Naive thymus-derived CD8-positive, alpha-beta T cell (primary cell): ENCODE results near the gene NME7. TPM values are rescaled to one million over a fixed set of nuclear protein-coding genes. Genes with fewer than 3 reads are reported as not detected.
"Not testable (repeated sequence)": the region's sequence is repeated elsewhere in the genome, so short reads cannot be mapped to it uniquely, and the experiment has no call there.

Source experiments
- ATAC-seq, 2 donors: fragments of 150-1000 bp; cut with Tn5 transposase in 1 of 2; sonication (Bioruptor Pico), chemical (Tn5 transposase) in 1 of 2; 1 replicate in 1 of 2; 2 replicates in 1 of 2; pipeline ENCODE4 v1.10.0; 2021; ENCODE audit warnings: mild to moderate bottlenecking in 2 of 2, moderate library complexity in 2 of 2
- POLR2A ChIA-PET: fragments of 350-600 bp; sonication (Branson Sonifier 250); formaldehyde crosslinking; loops from one replicate; lab custom pipeline; 2021; ENCODE audit warnings: antibody characterized with exemption; lab: Charles Lee
- DNase-seq, 10 donors: peaks; one replicate each; pipeline versions ENCODE4 v3.0.0 to v3.0.0-alpha.2; 2020 to 2022
- H3K27ac Mint-ChIP-seq, 10 donors: one replicate each; pipeline ENCODE4 v1.8.0; 2020 to 2022; ENCODE audit warnings: mild to moderate bottlenecking in 10 of 10, mixed read lengths in 10 of 10, moderate library complexity in 4 of 10, inconsistent platforms in 1 of 10
- H3K27me3 Mint-ChIP-seq, 5 donors: one replicate each; pipeline ENCODE4 v1.8.0; 2021 to 2022; ENCODE audit warnings: mixed read lengths in 5 of 5
- H3K36me3 Mint-ChIP-seq, 3 donors: one replicate each; pipeline ENCODE4 v1.8.0; 2020 to 2022; ENCODE audit warnings: mixed read lengths in 3 of 3, mild to moderate bottlenecking in 2 of 3, inconsistent platforms in 1 of 3
- H3K4me1 Mint-ChIP-seq, 4 donors: one replicate each; pipeline ENCODE4 v1.8.0; 2021 to 2022; ENCODE audit warnings: mixed read lengths in 4 of 4
- H3K4me3 Mint-ChIP-seq, 10 donors: one replicate each; pipeline ENCODE4 v1.8.0; 2020 to 2022; ENCODE audit warnings: mild to moderate bottlenecking in 10 of 10, mixed read lengths in 10 of 10, moderate library complexity in 6 of 10, inconsistent platforms in 1 of 10
- H3K9me3 Mint-ChIP-seq, 9 donors: one replicate each; pipeline ENCODE4 v1.8.0; 2020 to 2022; ENCODE audit warnings: mixed read lengths in 9 of 9, mild to moderate bottlenecking in 3 of 9, inconsistent platforms in 1 of 9, moderate library complexity in 1 of 9
- polyA plus RNA-seq, 3 donors: library from polyadenylated mRNA; unstranded; fragments of 300-500 nt; fragmentation: Illumina TruSeq; gene quantifications; one replicate each; pipeline ENCODE4 v1.2.3, GENCODE V29; 2021
- total RNA-seq, 8 experiments: library from RNA in 2 of 8; stranded (reverse) in 2 of 8; gene quantifications; one replicate each; pipeline ENCODE4 v1.2.3 and lab custom pipeline; 2021 to 2026

NME7 gene
- total RNA-seq (10 to 100 TPM; 13.2 to 16.0 TPM), polyA plus RNA-seq (10 to 100 TPM; 18.0 to 29.9 (median 19.6) TPM), total RNA-seq (lab: John Stamatoyannopoulos, UW) (4.9 to 16.3 (median 14.5) reads per million in 6 experiments)

- Mint-ChIP-seq H3K27ac (peak within 1 kb of the TSS in 3 of 10 donors; percentile 36 to 84 (median 44)), H3K4me3 (peak within 1 kb of the TSS in 7 of 10 donors; percentile 40 to 77 (median 56)), H3K4me1 (peaks cover 11 to 47% (median 30%) of the 10 kb centered on the region in 4 donors), H3K36me3 (peaks cover under 1 to 30% (median 12%) of the 10 kb centered on the region in 3 donors), H3K9me3 (peaks cover 0 to 5% (median 0%) of the 10 kb centered on the region in 9 donors), H3K27me3 (no peaks in the 10 kb centered on the region)
- DNase-seq = peak; percentile 92 to 99 (median 98)
- ATAC-seq = peak; percentile 95
- POLR2A ChIA-PET = interaction anchor here (0.6 to 1.7 kb wide), 9 partner anchors 12 to 1432 kb away, joined by 3 to 9 read pairs (median 3); partner anchors contain the start of genes CCDC181, METTL18, SCYL3 and SLC19A2
Measured at GRCh38 chr1:169367686-169368405, at the start of gene NME7, which contains the start of gene BLZF1. Gene NME7, minus strand, starts transcription at chr1:169367797. Its CDS starts 87 bp downstream, at chr1:169367710. Gene BLZF1, plus strand, starts transcription at chr1:169368195. Its CDS starts 1,328 bp downstream, at chr1:169369523.

GRCh38 chr1:169414952-169415351 is 47.4 kb upstream of the NME7 start:
- H3K4me1 Mint-ChIP-seq = no peaks in the 10 kb centered on the region
- no peak for DNase-seq
- ATAC-seq = no peak
- H3K27ac Mint-ChIP-seq = no peak overlapping the region
- H3K4me3 Mint-ChIP-seq = no peak overlapping the region
- H3K36me3 Mint-ChIP-seq = peaks cover 0 to 15% (median 10%) of the 10 kb centered on the region in 3 donors
- POLR2A ChIA-PET = no interaction called here
- H3K27me3 Mint-ChIP-seq = peaks cover 0 to 4% (median 3%) of the 10 kb centered on the region in 5 donors
- H3K9me3 Mint-ChIP-seq = peaks cover 0 to 33% (median 25%) of the 10 kb centered on the region in 9 donors

GRCh38 chr1:169408340-169408739 is 40.7 kb upstream of the NME7 start:
- H3K4me1 Mint-ChIP-seq, H3K27me3 Mint-ChIP-seq, DNase-seq, ATAC-seq, POLR2A ChIA-PET, H3K27ac Mint-ChIP-seq, H3K4me3 Mint-ChIP-seq: not testable (repeated sequence)
- H3K36me3 Mint-ChIP-seq = peaks cover 0 to 35% (median 12%) of the 10 kb centered on the region in 3 donors
- peaks cover 7 to 97% (median 50%) of the 10 kb centered on the region in 9 donors for H3K9me3 Mint-ChIP-seq

GRCh38 chr1:169402578-169402977 is 35.0 kb upstream of the NME7 start:
- H3K36me3 Mint-ChIP-seq = peaks cover 0 to 38% (median 17%) of the 10 kb centered on the region in 3 donors

GRCh38 chr1:169395955-169396354 is 28.4 kb upstream of the NME7 start:
- no peaks in the 10 kb centered on the region for H3K27me3 Mint-ChIP-seq
- DNase-seq = no peak
- peaks cover 0 to 16% (median 8%) of the 10 kb centered on the region in 9 donors for H3K9me3 Mint-ChIP-seq
- H3K4me1 Mint-ChIP-seq = peaks cover 0 to 2% (median 0%) of the 10 kb centered on the region in 4 donors
- no peak overlapping the region for H3K4me3 Mint-ChIP-seq
- ATAC-seq = no peak
- POLR2A ChIA-PET = no interaction called here
- H3K27ac Mint-ChIP-seq = no peak overlapping the region
- H3K36me3 Mint-ChIP-seq = peaks cover 15 to 56% (median 39%) of the 10 kb centered on the region in 3 donors

More at GRCh38 chr1:169402578-169402977, 35.0 kb upstream of the NME7 start:
- POLR2A ChIA-PET, H3K27ac Mint-ChIP-seq, ATAC-seq, H3K27me3 Mint-ChIP-seq, H3K4me3 Mint-ChIP-seq, DNase-seq, H3K4me1 Mint-ChIP-seq: not testable (repeated sequence)
- H3K9me3 Mint-ChIP-seq = peaks cover 10 to 74% (median 52%) of the 10 kb centered on the region in 9 donors

GRCh38 chr1:169392406-169392805 is 24.8 kb upstream of the NME7 start:
- ATAC-seq (no peak), DNase-seq (no peak)
- no peaks in the 10 kb centered on the region for H3K9me3 Mint-ChIP-seq
- peaks cover 23 to 76% (median 69%) of the 10 kb centered on the region in 3 donors for H3K36me3 Mint-ChIP-seq
- no peaks in the 10 kb centered on the region for H3K27me3 Mint-ChIP-seq
- peaks cover 0 to 3% (median 0%) of the 10 kb centered on the region in 4 donors for H3K4me1 Mint-ChIP-seq
- H3K4me3 Mint-ChIP-seq = no peak overlapping the region
- H3K27ac Mint-ChIP-seq = no peak overlapping the region
- POLR2A ChIA-PET = no interaction called here

GRCh38 chr1:169390303-169390702 is 22.7 kb upstream of the NME7 start:
- POLR2A ChIA-PET = no interaction called here
- Mint-ChIP-seq H3K36me3 (peaks cover 27 to 71% (median 65%) of the 10 kb centered on the region in 3 donors), H3K4me3 (no peak overlapping the region), H3K27ac (no peak overlapping the region), H3K27me3 (no peaks in the 10 kb centered on the region), H3K4me1 (peaks cover 0 to 3% (median 0%) of the 10 kb centered on the region in 4 donors), H3K9me3 (no peaks in the 10 kb centered on the region)
- no peak for ATAC-seq
- DNase-seq = no peak

- no peak for ATAC-seq
- Mint-ChIP-seq H3K4me1 (peaks cover 0 to 3% (median 0%) of the 10 kb centered on the region in 4 donors), H3K4me3 (no peak overlapping the region), H3K27ac (no peak overlapping the region), H3K27me3 (no peaks in the 10 kb centered on the region), H3K9me3 (no peaks in the 10 kb centered on the region), H3K36me3 (peaks cover 18 to 51% (median 48%) of the 10 kb centered on the region in 3 donors)
- POLR2A ChIA-PET = no interaction called here
- no peak for DNase-seq
Measured at GRCh38 chr1:169387399-169387798, 19.8 kb upstream of the NME7 start.

- Mint-ChIP-seq H3K9me3 (no peaks in the 10 kb centered on the region), H3K4me3 (no peak overlapping the region), H3K27me3 (no peaks in the 10 kb centered on the region), H3K27ac (no peak overlapping the region), H3K4me1 (no peaks in the 10 kb centered on the region), H3K36me3 (peaks cover 13 to 41% (median 22%) of the 10 kb centered on the region in 3 donors)
- POLR2A ChIA-PET = no interaction called here
- DNase-seq (no peak), ATAC-seq (no peak)
Measured at GRCh38 chr1:169383449-169383848, 15.9 kb upstream of the NME7 start.

- Mint-ChIP-seq H3K27me3 (no peaks in the 10 kb centered on the region), H3K4me3 (no peak overlapping the region), H3K36me3 (peaks cover 14 to 45% (median 28%) of the 10 kb centered on the region in 3 donors), H3K4me1 (peaks cover 0 to 3% (median 0%) of the 10 kb centered on the region in 4 donors), H3K9me3 (no peaks in the 10 kb centered on the region), H3K27ac (no peak overlapping the region)
- POLR2A ChIA-PET = no interaction called here
- ATAC-seq = no peak
- DNase-seq = no peak
Measured at GRCh38 chr1:169381162-169381561, 13.6 kb upstream of the NME7 start.

- POLR2A ChIA-PET = interaction anchor here (0.7 kb wide), 1 partner anchor 970 kb away, joined by 5 read pairs; no protein-coding TSS in a partner anchor
- Mint-ChIP-seq H3K4me1 (peaks cover 7 to 28% (median 21%) of the 10 kb centered on the region in 4 donors), H3K27me3 (no peaks in the 10 kb centered on the region), H3K27ac (peak overlapping the region in 6 of 10 donors; percentile 22 to 65 (median 50)), H3K9me3 (no peaks in the 10 kb centered on the region), H3K4me3 (peak overlapping the region in 5 of 10 donors; percentile 5 to 30 (median 13)), H3K36me3 (peaks cover 5 to 39% (median 18%) of the 10 kb centered on the region in 3 donors)
- ATAC-seq (no peak), DNase-seq (peak in 1 of 10 donors; percentile 34)
Measured at GRCh38 chr1:169371404-169371803, 3.8 kb upstream of the NME7 start.

- peak; percentile 6 to 11 for ATAC-seq
- POLR2A ChIA-PET = interaction anchor here (0.7 to 1.7 kb wide), 7 partner anchors 13 to 1432 kb away, joined by 3 to 9 read pairs (median 3); partner anchors contain the start of genes CCDC181, METTL18 and SCYL3
- Mint-ChIP-seq H3K27me3 (no peaks in the 10 kb centered on the region), H3K27ac (no peak overlapping the region), H3K36me3 (peaks cover 5 to 36% (median 16%) of the 10 kb centered on the region in 3 donors), H3K4me1 (peaks cover 13 to 46% (median 32%) of the 10 kb centered on the region in 4 donors), H3K4me3 (no peak overlapping the region), H3K9me3 (peaks cover 0 to 5% (median 0%) of the 10 kb centered on the region in 9 donors)
- DNase-seq = peak in 8 of 10 donors; percentile 8 to 58 (median 20)
Measured at GRCh38 chr1:169368406-169368769, 791 bp upstream of the NME7 start.
